Common myeloid progenitor, CD34-positive (primary cell): Measurements from ENCODE around the gene TEC.
"Not testable (repeated sequence)": the region's sequence is repeated elsewhere in the genome, so short reads cannot be mapped to it uniquely, and the experiment has no call there.

Experiments
- CTCF ChIA-PET: fragments of 350-600 bp; sonication (Branson Sonifier 250); formaldehyde crosslinking; loops from one replicate; lab custom pipeline; 2021; ENCODE audit warnings: antibody characterized with exemption; lab: Charles Lee
- POLR2A ChIA-PET: fragments of 350-600 bp; sonication (Branson Sonifier 250); formaldehyde crosslinking; loops from one replicate; lab custom pipeline; 2021; ENCODE audit warnings: antibody characterized with exemption; lab: Charles Lee
- DNase-seq, 3 donors: peaks; one replicate each; pipeline versions ENCODE4 v3.0.0 to v3.0.0-alpha.2; 2013
- H3K27ac ChIP-seq, 2 experiments: 1 replicate in 1 of 2; 2 replicates in 1 of 2; pipeline ENCODE4 v1.7.0; 2013; ENCODE audit warnings: inconsistent platforms in 2 of 2, low read length in 2 of 2, mild to moderate bottlenecking in 2 of 2, low read depth in 1 of 2, moderate library complexity in 1 of 2; ENCODE audit not compliant: severe bottlenecking in 2 of 2, insufficient read depth in 1 of 2, poor library complexity in 1 of 2
- H3K27me3 ChIP-seq, 5 experiments: replicated peaks in 2 of 5; 1 replicate in 3 of 5; 2 replicates in 2 of 5; pipeline versions ENCODE4 v1.6.1 to v1.7.0; 2013; ENCODE audit warnings: low read length in 4 of 5, mild to moderate bottlenecking in 2 of 5, moderate library complexity in 2 of 5, inconsistent platforms in 1 of 5; ENCODE audit not compliant: insufficient read depth in 5 of 5, control insufficient read depth in 4 of 5
- H3K36me3 ChIP-seq, 4 experiments: 1 replicate in 2 of 4; 2 replicates in 2 of 4; pipeline versions ENCODE4 v1.6.1 to v1.7.0; 2013; ENCODE audit warnings: low read length in 3 of 4, control low read depth in 1 of 4, mild to moderate bottlenecking in 1 of 4; ENCODE audit not compliant: control insufficient read depth in 4 of 4, insufficient read depth in 4 of 4
- H3K4me1 ChIP-seq, 4 experiments: 1 replicate in 3 of 4; 2 replicates in 1 of 4; pipeline versions ENCODE4 v1.6.1 to v1.7.1; 2013; ENCODE audit warnings: low read length in 3 of 4, mild to moderate bottlenecking in 3 of 4, control low read depth in 1 of 4, inconsistent platforms in 1 of 4, moderate library complexity in 1 of 4; ENCODE audit not compliant: control insufficient read depth in 4 of 4, insufficient read depth in 4 of 4; ENCODE audit errors: control extremely low read depth in 1 of 4
- H3K4me3 ChIP-seq, 7 experiments: 1 replicate in 4 of 7; 2 replicates in 3 of 7; pipeline versions ENCODE4 v1.5.1 to v1.7.0; 2013; ENCODE audit warnings: mild to moderate bottlenecking in 7 of 7, low read length in 6 of 7, moderate library complexity in 6 of 7, inconsistent platforms in 2 of 7, low read depth in 2 of 7, control low read depth in 1 of 7; ENCODE audit not compliant: insufficient read depth in 4 of 7, control insufficient read depth in 1 of 7; ENCODE audit errors: extremely low read depth in 1 of 7
- H3K9me3 ChIP-seq, 5 experiments: 1 replicate in 4 of 5; 2 replicates in 1 of 5; pipeline versions ENCODE4 v1.6.1 to v1.7.1; 2013; ENCODE audit warnings: low read length in 4 of 5, mild to moderate bottlenecking in 2 of 5, inconsistent platforms in 1 of 5, low read depth in 1 of 5, moderate library complexity in 1 of 5; ENCODE audit not compliant: control insufficient read depth in 4 of 5, insufficient read depth in 2 of 5; ENCODE audit errors: control extremely low read depth in 1 of 5
- WGBS: methylation state at CpG from one replicate; pipeline ENCODE4 v1.1.5; 2013; ENCODE audit not compliant: insufficient coverage; 5-methylcytosine and 5-hydroxymethylcytosine counted together

TEC gene

GRCh38 chr4:48225368-48226141 is 44.1 kb downstream of the TEC start:
- ChIA-PET CTCF (interaction anchor here (0.7 to 4.6 kb wide), 5 partner anchors 11 to 287 kb away, joined by 3 to 31 read pairs (median 3); no protein-coding TSS in a partner anchor), POLR2A (no interaction called here)
- H3K36me3 ChIP-seq = peaks cover 14 to 50% (median 37%) of the 10 kb centered on the region in 4 experiments
- peaks cover 0 to 16% (median 0%) of the 10 kb centered on the region in 5 experiments for H3K9me3 ChIP-seq
- no peak overlapping the region for H3K27ac ChIP-seq
- 95% methylated on average over 2 of the region's 7 CpGs for WGBS
- no peaks in the 10 kb centered on the region for H3K27me3 ChIP-seq
- no peak overlapping the region for H3K4me3 ChIP-seq
- peaks cover 10 to 30% (median 21%) of the 10 kb centered on the region in 4 experiments for H3K4me1 ChIP-seq
- DNase-seq = no peak

- POLR2A ChIA-PET = no interaction called here
- Histone ChIP-seq H3K27me3 (no peaks in the 10 kb centered on the region), H3K4me3 (no peak overlapping the region), H3K4me1 (peaks cover 10 to 30% (median 21%) of the 10 kb centered on the region in 4 experiments), H3K36me3 (peaks cover 15 to 57% (median 40%) of the 10 kb centered on the region in 4 experiments), H3K9me3 (peaks cover 0 to 24% (median 3%) of the 10 kb centered on the region in 5 experiments), H3K27ac (no peak overlapping the region)
- CTCF ChIA-PET = interaction anchor here (1.2 to 4.6 kb wide), 3 partner anchors 10 to 16 kb away, joined by 3 to 31 read pairs (median 3); no protein-coding TSS in a partner anchor
- no peak for DNase-seq
- WGBS = no CpG with 5 or more reads among the region's 5 CpGs
Observed at GRCh38 chr4:48224606-48225005, 45.0 kb downstream of the TEC start.

- CTCF ChIA-PET = interaction anchor here (4.6 kb wide), 1 partner anchor 9 kb away, joined by 31 read pairs; no protein-coding TSS in a partner anchor
- no peak overlapping the region for H3K27ac ChIP-seq
Observed at GRCh38 chr4:48223633-48224295, 45.9 kb downstream of the TEC start.

GRCh38 chr4:48222491-48222890 is 47.1 kb downstream of the TEC start:
- WGBS = 86% methylated on average over 1 of the region's 2 CpGs
- CTCF ChIA-PET = interaction anchor here (1.0 kb wide), 1 partner anchor 11 kb away, joined by 4 read pairs; no protein-coding TSS in a partner anchor

More at GRCh38 chr4:48223633-48224295, 45.9 kb downstream of the TEC start:
- WGBS = no CpG with 5 or more reads among the region's 3 CpGs
- H3K4me3 ChIP-seq = no peak overlapping the region
- peaks cover 10 to 30% (median 21%) of the 10 kb centered on the region in 4 experiments for H3K4me1 ChIP-seq
- H3K9me3 ChIP-seq = peaks cover 0 to 26% (median 3%) of the 10 kb centered on the region in 5 experiments
- no peaks in the 10 kb centered on the region for H3K27me3 ChIP-seq
- POLR2A ChIA-PET = no interaction called here
- DNase-seq = no peak
- peaks cover 15 to 57% (median 41%) of the 10 kb centered on the region in 4 experiments for H3K36me3 ChIP-seq

GRCh38 chr4:48219430-48219829 is 50.2 kb downstream of the TEC start:
- peaks cover 15 to 56% (median 30%) of the 10 kb centered on the region in 4 experiments for H3K36me3 ChIP-seq
- peak in 2 of 3 donors; percentile 47 to 56 for DNase-seq
- peaks cover 0 to 16% (median 8%) of the 10 kb centered on the region in 4 experiments for H3K4me1 ChIP-seq
- peaks cover 0 to 26% (median 3%) of the 10 kb centered on the region in 5 experiments for H3K9me3 ChIP-seq
- H3K27ac ChIP-seq, H3K4me3 ChIP-seq, CTCF ChIA-PET, H3K27me3 ChIP-seq, POLR2A ChIA-PET: not testable (repeated sequence)
- WGBS = 89% methylated on average over 5 of the region's 8 CpGs

More at GRCh38 chr4:48222491-48222890, 47.1 kb downstream of the TEC start:
- Histone ChIP-seq H3K27ac (no peak overlapping the region), H3K4me3 (no peak overlapping the region), H3K4me1 (peaks cover 10 to 25% (median 14%) of the 10 kb centered on the region in 4 experiments), H3K27me3 (no peaks in the 10 kb centered on the region), H3K9me3 (peaks cover 0 to 26% (median 3%) of the 10 kb centered on the region in 5 experiments), H3K36me3 (peaks cover 17 to 65% (median 38%) of the 10 kb centered on the region in 4 experiments)
- no peak for DNase-seq
- POLR2A ChIA-PET = no interaction called here

- Histone ChIP-seq H3K27ac (peak overlapping the region in 1 of 2 experiments; percentile 38), H3K27me3 (no peaks in the 10 kb centered on the region), H3K9me3 (peaks cover 0 to 17% (median 3%) of the 10 kb centered on the region in 5 experiments), H3K4me1 (peaks cover 14 to 40% (median 21%) of the 10 kb centered on the region in 4 experiments), H3K4me3 (no peak overlapping the region), H3K36me3 (peaks cover 3 to 33% (median 14%) of the 10 kb centered on the region in 4 experiments)
- no peak for DNase-seq
- ChIA-PET POLR2A (interaction anchor here (0.6 kb wide), 1 partner anchor 24 kb away, joined by 3 read pairs; no protein-coding TSS in a partner anchor), CTCF (interaction anchor here (0.9 to 4.9 kb wide), 2 partner anchors 9 to 16 kb away, joined by 3 to 31 read pairs; no protein-coding TSS in a partner anchor)
- 100% methylated on average over 1 of the region's 1 CpG for WGBS
Observed at GRCh38 chr4:48216563-48216962, 53.1 kb downstream of the TEC start.
